Spleen (tissue), 7 donors: ENCODE measurements around the gene IL12A.

Experiments used
- CTCF ChIP-seq, 11 experiments: fragments of 200-600 bp in 7 of 11; fragments of 450-650 bp in 4 of 11; sonication (generic) in 4 of 11; IDR thresholded peaks in 8 of 11; conservative IDR thresholded peaks in 3 of 11; 1 replicate in 7 of 11; 2 replicates in 4 of 11; pipeline versions ENCODE4 v1.4.0 to v1.8.0; 2016 to 2021; ENCODE audit warnings: antibody characterized with exemption in 11 of 11, inconsistent platforms in 4 of 11, mild to moderate bottlenecking in 1 of 11
- POLR2AphosphoS5 ChIP-seq, 3 donors: sonication (generic); formaldehyde crosslinking; IDR thresholded peaks; one replicate each; pipeline ENCODE4 v1.5.1; 2017; ENCODE audit warnings: antibody characterized with exemption in 3 of 3
- donor health status: DM: no; HTN: no; CAD: no; lungs with moderate emphysema.
- donor health status: DM: no; HTN: no; CAD: no.
- donor health status: DM: no; HTN: no; CAD: no.

DNA sequence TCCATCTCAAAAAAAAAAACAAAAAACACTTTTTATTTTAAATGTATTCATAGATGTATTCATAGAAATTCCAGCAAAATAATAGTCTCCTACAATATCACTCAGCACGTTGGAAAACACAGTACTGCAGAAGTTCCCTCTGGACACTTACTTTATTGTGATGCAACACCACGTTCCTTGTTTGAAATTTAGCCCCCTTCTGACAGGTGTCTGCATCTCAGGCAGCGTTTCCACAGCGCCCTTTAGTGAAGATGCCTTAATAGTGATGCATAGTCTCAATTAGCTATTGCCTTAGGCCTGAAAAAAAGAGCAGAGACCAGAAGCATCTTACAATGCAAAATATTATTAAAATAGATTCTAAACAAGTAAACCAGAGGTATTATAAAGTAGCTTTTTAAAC lies 20.3 kb downstream of the IL12A start:
- no peak for TF ChIP-seq POLR2AphosphoS5 (IDR thresholded peaks at IDR 0.05)
- TF ChIP-seq CTCF (IDR thresholded peaks at IDR 0.05 in 8 of 11, conservative IDR thresholded peaks at IDR 0.05 in 3 of 11) = no peak
